Endothelial cell (in vitro differentiated cells): ENCODE data around the gene PDXDC1. TPM values are rescaled to one million over a fixed set of nuclear protein-coding genes. Genes with fewer than 3 reads are reported as not detected.
"Not testable (repeated sequence)": the region's sequence is repeated elsewhere in the genome, so short reads cannot be mapped to it uniquely, and the experiment has no call there.

Source experiments
- DNase-seq: peaks from one replicate; pipeline ENCODE4 v3.0.0; 2021; ENCODE audit warnings: low spot score
- H3K27ac Mint-ChIP-seq: one replicate; pipeline ENCODE4 v1.8.0; 2021; ENCODE audit warnings: mixed read lengths, inconsistent platforms; ENCODE audit not compliant: unreplicated experiment
- H3K27me3 Mint-ChIP-seq: one replicate; pipeline ENCODE4 v1.8.0; 2021; ENCODE audit warnings: mild to moderate bottlenecking, moderate library complexity, mixed read lengths, inconsistent platforms; ENCODE audit not compliant: unreplicated experiment
- H3K36me3 Mint-ChIP-seq: one replicate; pipeline ENCODE4 v1.8.0; 2021; ENCODE audit warnings: mild to moderate bottlenecking, low read depth, mixed read lengths, inconsistent platforms; ENCODE audit not compliant: unreplicated experiment
- H3K4me1 Mint-ChIP-seq: one replicate; pipeline ENCODE4 v1.8.0; 2021; ENCODE audit warnings: mild to moderate bottlenecking, mixed read lengths, inconsistent platforms; ENCODE audit not compliant: unreplicated experiment
- H3K4me3 Mint-ChIP-seq: one replicate; pipeline ENCODE4 v1.8.0; 2021; ENCODE audit warnings: mild to moderate bottlenecking, mixed read lengths, inconsistent platforms; ENCODE audit not compliant: unreplicated experiment
- H3K9me3 Mint-ChIP-seq: one replicate; pipeline ENCODE4 v1.8.0; 2021; ENCODE audit warnings: mixed read lengths, inconsistent platforms; ENCODE audit not compliant: unreplicated experiment
- total RNA-seq: library from RNA; stranded (reverse); fragmentation: NEBNext Ultra II Directional; extraction: Animal tissue kit (Norgen Biotek cat#: 25700); gene quantifications from one replicate; pipeline ENCODE4 v1.2.1, GENCODE V29; 2021; ENCODE audit not compliant: unreplicated experiment

Gene PDXDC1
- total RNA-seq, 1 donor from 2014 or later, result 54.8 TPM

GRCh38 chr16:14993277-14994151, 18.7 kb downstream of the PDXDC1 start:
- Mint-ChIP-seq H3K36me3 (peaks cover 11% of the 10 kb centered on the region), H3K4me1 (peaks cover 17% of the 10 kb centered on the region), H3K4me3 (peak overlapping the region; percentile 29)
- H3K27ac Mint-ChIP-seq, DNase-seq, H3K27me3 Mint-ChIP-seq, H3K9me3 Mint-ChIP-seq: not testable (repeated sequence)

GRCh38 chr16:14996702-14997101, 21.9 kb downstream of the PDXDC1 start:
- not testable (repeated sequence) for DNase-seq, H3K4me3 Mint-ChIP-seq, H3K36me3 Mint-ChIP-seq, H3K27ac Mint-ChIP-seq, H3K27me3 Mint-ChIP-seq, H3K9me3 Mint-ChIP-seq
- H3K4me1 Mint-ChIP-seq, result peaks cover 17% of the 10 kb centered on the region

- not testable (repeated sequence) for H3K36me3 Mint-ChIP-seq, H3K4me3 Mint-ChIP-seq, DNase-seq, H3K9me3 Mint-ChIP-seq, H3K27ac Mint-ChIP-seq, H3K27me3 Mint-ChIP-seq
- H3K4me1 Mint-ChIP-seq, result peaks cover 17% of the 10 kb centered on the region
These were observed 23.5 kb downstream of the PDXDC1 start for GRCh38 chr16:14998300-14998699.

GRCh38 chr16:14999845-15000244, 25.0 kb downstream of the PDXDC1 start:
- H3K27ac Mint-ChIP-seq, H3K4me3 Mint-ChIP-seq, H3K36me3 Mint-ChIP-seq, DNase-seq, H3K9me3 Mint-ChIP-seq, H3K27me3 Mint-ChIP-seq: not testable (repeated sequence)
- H3K4me1 Mint-ChIP-seq, result peaks cover 12% of the 10 kb centered on the region

- H3K9me3 Mint-ChIP-seq, H3K4me1 Mint-ChIP-seq, H3K27me3 Mint-ChIP-seq, H3K27ac Mint-ChIP-seq, H3K4me3 Mint-ChIP-seq, DNase-seq: not testable (repeated sequence)
- H3K36me3 Mint-ChIP-seq, result peaks cover 19% of the 10 kb centered on the region
These were observed 27.6 kb downstream of the PDXDC1 start for GRCh38 chr16:15002448-15002847.

- peaks cover 19% of the 10 kb centered on the region for H3K36me3 Mint-ChIP-seq
- H3K27me3 Mint-ChIP-seq, DNase-seq, H3K9me3 Mint-ChIP-seq, H3K4me1 Mint-ChIP-seq, H3K4me3 Mint-ChIP-seq: not testable (repeated sequence)
- peak overlapping the region; percentile 14 for H3K27ac Mint-ChIP-seq
These were observed 30.7 kb downstream of the PDXDC1 start for GRCh38 chr16:15005357-15006132.

- not testable (repeated sequence) for H3K4me3 Mint-ChIP-seq, H3K9me3 Mint-ChIP-seq, H3K4me1 Mint-ChIP-seq, H3K27ac Mint-ChIP-seq, H3K27me3 Mint-ChIP-seq, DNase-seq
- H3K36me3 Mint-ChIP-seq, result peaks cover 27% of the 10 kb centered on the region
These were observed 33.8 kb downstream of the PDXDC1 start for GRCh38 chr16:15008647-15009046.

GRCh38 chr16:15012941-15013340, 38.1 kb downstream of the PDXDC1 start:
- H3K36me3 Mint-ChIP-seq, result peaks cover 15% of the 10 kb centered on the region
- H3K4me3 Mint-ChIP-seq, H3K9me3 Mint-ChIP-seq, DNase-seq, H3K4me1 Mint-ChIP-seq, H3K27me3 Mint-ChIP-seq, H3K27ac Mint-ChIP-seq: not testable (repeated sequence)

GRCh38 chr16:15015671-15016070, 40.8 kb downstream of the PDXDC1 start:
- DNase-seq, H3K27ac Mint-ChIP-seq, H3K27me3 Mint-ChIP-seq, H3K9me3 Mint-ChIP-seq, H3K4me3 Mint-ChIP-seq, H3K4me1 Mint-ChIP-seq: not testable (repeated sequence)
- H3K36me3 Mint-ChIP-seq, result peaks cover 18% of the 10 kb centered on the region

GRCh38 chr16:15016354-15016753, 41.5 kb downstream of the PDXDC1 start:
- H3K9me3 Mint-ChIP-seq, H3K4me1 Mint-ChIP-seq, H3K4me3 Mint-ChIP-seq, H3K27me3 Mint-ChIP-seq, DNase-seq: not testable (repeated sequence)
- peak overlapping the region; percentile 25 for H3K27ac Mint-ChIP-seq
- H3K36me3 Mint-ChIP-seq, result peaks cover 18% of the 10 kb centered on the region

GRCh38 chr16:15016951-15017580, 42.2 kb downstream of the PDXDC1 start:
- Mint-ChIP-seq H3K27ac (peak overlapping the region; percentile 62), H3K4me3 (peak overlapping the region; percentile 9), H3K36me3 (peaks cover 15% of the 10 kb centered on the region)
- H3K27me3 Mint-ChIP-seq, H3K9me3 Mint-ChIP-seq, DNase-seq, H3K4me1 Mint-ChIP-seq: not testable (repeated sequence)
